GM19043 (cell line): ENCODE data around the gene DOCK2.

Experiments used
- ATAC-seq: cut with Tn5 transposase; IDR thresholded peaks from one replicate; pipeline ENCODE4 v1.9.1; 2021; ENCODE audit warnings: low read depth; ENCODE audit not compliant: unreplicated experiment

Gene DOCK2

GRCh38 chr5:169838688-169839087, 201.6 kb downstream of the DOCK2 start:
- ATAC-seq = peak; percentile 94

GRCh38 chr5:169840405-169840804, 203.3 kb downstream of the DOCK2 start:
- ATAC-seq = no peak

- no peak for ATAC-seq
Measured at GRCh38 chr5:169842699-169843098, 205.6 kb downstream of the DOCK2 start.

- no peak for ATAC-seq
Measured at GRCh38 chr5:169847519-169847918, 210.4 kb downstream of the DOCK2 start.

GRCh38 chr5:169848271-169848670, 211.2 kb downstream of the DOCK2 start:
- ATAC-seq = no peak

- ATAC-seq = no peak
Measured at GRCh38 chr5:169848792-169849191, 211.7 kb downstream of the DOCK2 start.

- no peak for ATAC-seq
Measured at GRCh38 chr5:169850409-169850808, 213.3 kb downstream of the DOCK2 start.

- no peak for ATAC-seq
Measured at GRCh38 chr5:169851321-169851850, 214.3 kb downstream of the DOCK2 start.

- ATAC-seq = no peak
Measured at GRCh38 chr5:169856571-169856970, 219.5 kb downstream of the DOCK2 start.

- peak; percentile 76 for ATAC-seq
Measured at GRCh38 chr5:169860585-169860984, 223.5 kb downstream of the DOCK2 start.

GRCh38 chr5:169861433-169861832, 224.4 kb downstream of the DOCK2 start:
- no peak for ATAC-seq

GRCh38 chr5:169861934-169862333, 224.9 kb downstream of the DOCK2 start:
- ATAC-seq = no peak

- ATAC-seq = no peak
Measured at GRCh38 chr5:169862391-169862811, 225.3 kb downstream of the DOCK2 start.

- no peak for ATAC-seq
Measured at GRCh38 chr5:169864483-169864882, 227.4 kb downstream of the DOCK2 start.

- ATAC-seq = no peak
Measured at GRCh38 chr5:169867347-169867746, 230.3 kb downstream of the DOCK2 start.

- no peak for ATAC-seq
Measured at GRCh38 chr5:169869066-169869465, 232.0 kb downstream of the DOCK2 start.

GRCh38 chr5:169870211-169870610, 233.1 kb downstream of the DOCK2 start:
- ATAC-seq = no peak

- ATAC-seq = no peak
Measured at GRCh38 chr5:169871826-169872490, 234.9 kb downstream of the DOCK2 start.

- ATAC-seq = no peak
Measured at GRCh38 chr5:169873642-169874041, 236.6 kb downstream of the DOCK2 start.

- ATAC-seq = no peak
Measured at GRCh38 chr5:169874621-169875020, 237.5 kb downstream of the DOCK2 start.

GRCh38 chr5:169875091-169875728, 238.1 kb downstream of the DOCK2 start:
- no peak for ATAC-seq

GRCh38 chr5:169875731-169876130, 238.7 kb downstream of the DOCK2 start:
- ATAC-seq = no peak
